IPS-NIHi7 (cell line): ENCODE results near the gene ARL8B.
A peak's percentile ranks its signal among the peaks of the same experiment; 100 is the strongest.
"Not testable (repeated sequence)": the region's sequence is repeated elsewhere in the genome, so short reads cannot be mapped to it uniquely, and the experiment has no call there.

ENCODE experiments used
- DNase-seq: peaks from one replicate; pipeline ENCODE4 v3.0.0; 2012; ENCODE audit warnings: mixed read lengths; ENCODE audit errors: extremely low spot score

The ARL8B gene

GRCh38 chr3:5122030-5122740 is at the start of gene ARL8B:
Gene ARL8B, plus strand, starts transcription at chr3:5122292. Its CDS starts 174 bp downstream, at chr3:5122466.
- DNase-seq: peak; percentile 94

GRCh38 chr3:5073374-5074085 is 48.6 kb upstream of the ARL8B start:
- no peak for DNase-seq

GRCh38 chr3:5078151-5078550 is 43.9 kb upstream of the ARL8B start:
- no peak for DNase-seq

GRCh38 chr3:5079761-5080160 is 42.3 kb upstream of the ARL8B start:
- DNase-seq: no peak

GRCh38 chr3:5080779-5081550 is 41.1 kb upstream of the ARL8B start:
- DNase-seq: no peak

GRCh38 chr3:5081973-5082788 is 39.9 kb upstream of the ARL8B start:
- DNase-seq: not testable (repeated sequence)

- no peak for DNase-seq
Observed at GRCh38 chr3:5082789-5083115, 39.3 kb upstream of the ARL8B start.

- DNase-seq: no peak
Observed at GRCh38 chr3:5084224-5084623, 37.9 kb upstream of the ARL8B start.

- DNase-seq: no peak
Observed at GRCh38 chr3:5086708-5087107, 35.4 kb upstream of the ARL8B start.

GRCh38 chr3:5087209-5087608 is 34.9 kb upstream of the ARL8B start:
- no peak for DNase-seq

- no peak for DNase-seq
Observed at GRCh38 chr3:5090197-5090596, 31.9 kb upstream of the ARL8B start.

- DNase-seq: no peak
Observed at GRCh38 chr3:5092018-5092417, 30.1 kb upstream of the ARL8B start.

GRCh38 chr3:5093731-5094130 is 28.4 kb upstream of the ARL8B start:
- no peak for DNase-seq

- peak; percentile 77 for DNase-seq
Observed at GRCh38 chr3:5095886-5096285, 26.2 kb upstream of the ARL8B start.

GRCh38 chr3:5096336-5097008 is 25.6 kb upstream of the ARL8B start:
- DNase-seq: no peak

GRCh38 chr3:5098346-5098745 is 23.7 kb upstream of the ARL8B start:
- no peak for DNase-seq

GRCh38 chr3:5102532-5102931 is 19.6 kb upstream of the ARL8B start:
- no peak for DNase-seq

GRCh38 chr3:5103743-5104142 is 18.3 kb upstream of the ARL8B start:
- no peak for DNase-seq

- DNase-seq: no peak
Observed at GRCh38 chr3:5105050-5105449, 17.0 kb upstream of the ARL8B start.

GRCh38 chr3:5106371-5106770 is 15.7 kb upstream of the ARL8B start:
- not testable (repeated sequence) for DNase-seq

- not testable (repeated sequence) for DNase-seq
Observed at GRCh38 chr3:5106933-5107334, 15.2 kb upstream of the ARL8B start.
